NCI-H2227 (cell line): ENCODE measurements around the gene TMEM207.
"Not testable (repeated sequence)": the region's sequence is repeated elsewhere in the genome, so short reads cannot be mapped to it uniquely, and the experiment has no call there.

Experiments used
- DNase-seq: peaks from one replicate; lab custom pipeline; 2025; ENCODE audit not compliant: unreplicated experiment; lab: John Stamatoyannopoulos, UW

The TMEM207 gene

GRCh38 chr3:190449801-190450200 is at the start of gene TMEM207:
Gene TMEM207 (minus strand): TSS chr3:190449901. CDS start chr3:190449809, 92 bp downstream.
- DNase-seq = no peak

- no peak for DNase-seq
Observed at GRCh38 chr3:190499122-190499521, 49.4 kb upstream of the TMEM207 start.

- DNase-seq = no peak
Observed at GRCh38 chr3:190498293-190498692, 48.6 kb upstream of the TMEM207 start.

- DNase-seq = no peak
Observed at GRCh38 chr3:190497811-190498210, 48.1 kb upstream of the TMEM207 start.

- DNase-seq = no peak
Observed at GRCh38 chr3:190496859-190497258, 47.2 kb upstream of the TMEM207 start.

GRCh38 chr3:190495796-190496195 is 46.1 kb upstream of the TMEM207 start:
- no peak for DNase-seq

GRCh38 chr3:190495354-190495753 is 45.7 kb upstream of the TMEM207 start:
- DNase-seq = no peak

- no peak for DNase-seq
Observed at GRCh38 chr3:190494907-190495306, 45.2 kb upstream of the TMEM207 start.

GRCh38 chr3:190492966-190493365 is 43.3 kb upstream of the TMEM207 start:
- DNase-seq = no peak

- no peak for DNase-seq
Observed at GRCh38 chr3:190492129-190492528, 42.4 kb upstream of the TMEM207 start.

- DNase-seq = no peak
Observed at GRCh38 chr3:190491533-190492054, 41.9 kb upstream of the TMEM207 start.

GRCh38 chr3:190486908-190487607 is 37.4 kb upstream of the TMEM207 start:
- no peak for DNase-seq

- DNase-seq = no peak
Observed at GRCh38 chr3:190486533-190486864, 36.8 kb upstream of the TMEM207 start.

GRCh38 chr3:190485830-190486532 is 36.3 kb upstream of the TMEM207 start:
- DNase-seq = no peak

GRCh38 chr3:190481779-190482178 is 32.1 kb upstream of the TMEM207 start:
- DNase-seq = no peak

GRCh38 chr3:190473261-190473660 is 23.6 kb upstream of the TMEM207 start:
- DNase-seq = not testable (repeated sequence)

GRCh38 chr3:190467922-190468321 is 18.2 kb upstream of the TMEM207 start:
- DNase-seq = no peak

- DNase-seq = no peak
Observed at GRCh38 chr3:190458040-190458439, 8.3 kb upstream of the TMEM207 start.

GRCh38 chr3:190456770-190457169 is 7.1 kb upstream of the TMEM207 start:
- no peak for DNase-seq

- DNase-seq = no peak
Observed at GRCh38 chr3:190455828-190456227, 6.1 kb upstream of the TMEM207 start.

GRCh38 chr3:190448256-190448655 is 1.4 kb downstream of the TMEM207 start:
- DNase-seq = no peak

GRCh38 chr3:190446573-190447279 is 3.0 kb downstream of the TMEM207 start:
- no peak for DNase-seq
